GM21786 (cell line): ENCODE measurements around the gene DIP2C.
"Not testable (repeated sequence)": the region's sequence is repeated elsewhere in the genome, so short reads cannot be mapped to it uniquely, and the experiment has no call there.

Source experiments
- ATAC-seq: cut with Tn5 transposase; IDR thresholded peaks from one replicate; pipeline ENCODE4 v1.9.1; 2021; ENCODE audit not compliant: unreplicated experiment

Gene DIP2C

DNA sequence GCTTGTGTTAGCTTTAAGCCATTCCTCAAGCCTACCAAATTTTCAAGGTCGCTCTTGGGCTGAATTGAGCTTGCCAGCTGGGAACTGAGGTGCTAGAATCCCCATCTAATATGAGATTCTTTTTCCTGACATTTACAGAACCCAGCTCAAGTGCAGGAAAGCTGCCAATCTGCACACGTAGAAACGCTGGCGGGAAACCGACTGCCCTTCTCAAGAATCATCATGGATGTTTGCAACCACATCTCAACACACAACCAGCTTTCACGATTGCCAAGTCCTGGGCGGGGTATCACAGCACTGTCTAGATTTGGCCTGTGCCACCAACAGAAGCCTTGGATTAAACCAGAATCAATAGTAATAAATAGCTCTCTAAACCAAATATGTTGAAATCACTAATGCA is 203.7 kb downstream of the DIP2C start:
- ATAC-seq, result no peak

DNA sequence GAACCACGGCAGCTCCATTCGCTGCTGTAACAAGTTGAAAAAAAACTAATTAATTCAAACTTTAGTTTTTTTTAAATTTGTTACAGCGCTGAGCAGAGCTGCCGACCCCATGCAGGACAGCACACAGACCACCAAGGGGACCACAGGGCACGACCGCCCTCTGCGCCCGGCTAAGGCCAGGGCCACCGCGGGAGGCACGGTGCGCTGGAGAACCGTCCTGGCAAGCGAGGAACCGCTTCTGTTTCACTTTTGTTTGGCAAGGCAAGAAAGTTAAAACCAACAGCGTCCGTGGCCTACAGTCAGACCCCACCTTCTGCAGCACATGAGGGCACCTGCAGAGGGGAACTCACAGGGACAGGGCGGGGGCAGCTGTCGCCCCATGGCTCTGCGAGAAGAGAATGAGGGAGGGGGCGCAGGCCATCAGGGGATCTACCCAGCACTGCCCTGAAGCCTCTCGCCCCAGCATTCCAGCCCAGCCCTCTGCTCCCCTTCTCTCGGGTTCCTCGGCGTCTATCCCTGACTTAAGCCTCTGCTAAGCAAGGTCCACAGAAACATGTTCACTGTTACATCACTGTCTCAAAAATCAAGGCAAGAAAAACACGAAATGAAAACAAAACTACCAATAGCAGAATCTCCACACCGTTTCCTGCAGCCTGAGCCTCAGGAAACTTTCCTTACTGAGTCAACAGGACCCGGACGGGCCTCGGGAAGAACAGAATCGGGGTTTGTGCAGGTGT is 204.4 kb downstream of the DIP2C start:
- ATAC-seq, result no peak

DNA sequence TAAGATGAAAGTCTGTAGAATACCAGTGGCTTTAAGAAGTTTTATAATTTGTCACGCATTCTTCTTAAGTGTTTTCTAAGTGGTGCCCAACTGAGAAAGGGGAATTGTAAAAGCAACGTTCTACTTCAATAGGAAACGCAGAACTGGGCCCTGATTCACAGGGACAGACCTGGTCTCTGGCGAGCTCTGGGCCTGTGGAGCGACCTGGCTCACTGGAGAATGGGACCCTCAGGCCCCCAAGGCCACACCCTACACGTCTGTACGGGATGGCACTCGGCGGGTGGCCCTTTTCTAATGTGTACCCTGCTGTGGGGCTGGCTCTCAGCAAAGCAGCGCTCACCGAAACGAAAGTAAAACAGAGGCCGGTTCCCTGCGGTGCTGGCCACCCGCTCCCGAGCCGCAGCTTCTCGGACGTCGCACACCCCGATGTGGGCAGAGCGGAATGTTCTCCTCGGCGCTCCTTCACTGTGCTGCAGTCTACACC is 205.0 kb downstream of the DIP2C start:
- no peak for ATAC-seq

DNA sequence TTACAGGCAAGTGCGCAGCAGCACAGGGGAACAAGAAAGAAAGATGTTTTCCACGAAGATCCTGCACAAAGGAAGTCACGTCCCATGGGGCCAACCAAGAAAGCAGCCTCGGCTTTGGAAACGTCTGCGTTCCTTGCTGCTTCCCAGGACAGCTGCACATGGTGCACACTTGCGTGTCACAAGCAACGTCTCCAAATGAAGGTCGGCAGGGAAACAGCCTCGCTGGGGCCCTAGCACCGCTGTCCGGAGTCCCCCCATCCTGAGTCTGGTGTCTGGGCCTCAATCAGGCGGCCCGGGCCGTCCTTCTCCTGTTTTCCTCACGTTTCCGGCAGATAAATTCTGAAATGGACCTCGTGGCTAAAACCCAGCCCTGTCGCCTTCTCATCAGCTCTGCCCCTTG is 206.2 kb downstream of the DIP2C start:
- ATAC-seq, result no peak

DNA sequence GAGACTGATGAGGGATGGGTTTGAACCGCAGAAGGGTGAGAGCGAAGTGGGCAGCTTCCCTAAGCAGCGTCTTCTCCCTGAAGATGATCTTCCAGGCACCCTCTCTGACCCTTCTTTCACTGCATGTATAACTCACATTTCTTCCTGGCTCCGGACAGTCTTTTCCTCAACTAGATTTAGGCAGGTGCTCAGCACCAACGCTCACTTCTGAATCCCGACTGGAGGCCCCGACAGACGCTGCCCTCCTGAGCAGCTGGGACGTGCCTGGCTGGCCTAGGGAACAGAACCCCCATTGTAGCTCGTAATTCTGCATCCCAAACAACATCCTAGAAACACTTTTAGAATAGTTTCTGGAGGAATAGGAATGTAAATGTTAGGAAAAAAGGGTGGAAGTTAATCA is 206.6 kb downstream of the DIP2C start:
- ATAC-seq, result no peak

DNA sequence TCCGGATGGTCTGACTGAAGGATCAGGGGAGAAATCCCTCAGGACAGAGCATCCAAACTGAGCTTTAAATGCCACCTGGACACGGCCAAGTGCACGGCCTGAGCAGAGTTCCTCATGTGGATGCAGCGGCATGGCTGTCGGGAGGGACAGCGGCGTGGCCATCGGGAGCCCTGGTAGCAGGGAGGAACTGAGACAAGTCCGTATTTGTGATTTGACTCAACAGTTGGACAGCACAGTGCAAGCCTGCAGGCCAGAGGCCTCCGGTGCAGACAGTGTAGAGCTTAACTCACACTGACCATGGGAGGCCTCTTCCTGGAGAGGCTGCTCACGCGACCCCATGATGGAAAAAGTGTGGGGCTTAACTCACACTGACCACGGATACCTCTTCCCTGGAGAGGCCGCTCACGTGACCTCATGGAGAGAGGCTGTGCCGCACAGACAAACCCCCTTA is 207.4 kb downstream of the DIP2C start:
- no peak for ATAC-seq

DNA sequence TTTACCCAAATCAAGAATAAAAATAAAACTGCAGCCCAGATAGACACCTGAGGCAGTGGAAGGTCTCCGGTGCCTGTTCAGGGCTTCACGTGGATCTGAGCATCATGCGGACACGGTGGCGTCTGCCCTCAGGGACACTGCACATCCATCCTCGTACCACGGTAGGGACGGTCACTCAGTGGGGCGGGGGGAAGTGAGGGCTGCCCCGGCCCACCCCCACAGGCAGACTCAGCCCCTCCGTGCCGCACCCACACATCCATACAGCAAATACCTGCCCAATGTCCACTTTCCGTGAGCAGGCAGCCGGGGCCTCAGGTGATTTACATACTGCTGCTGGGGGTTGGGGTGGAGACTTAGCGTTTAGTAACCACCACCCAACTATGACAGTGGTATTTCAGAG is 207.8 kb downstream of the DIP2C start:
- no peak for ATAC-seq

DNA sequence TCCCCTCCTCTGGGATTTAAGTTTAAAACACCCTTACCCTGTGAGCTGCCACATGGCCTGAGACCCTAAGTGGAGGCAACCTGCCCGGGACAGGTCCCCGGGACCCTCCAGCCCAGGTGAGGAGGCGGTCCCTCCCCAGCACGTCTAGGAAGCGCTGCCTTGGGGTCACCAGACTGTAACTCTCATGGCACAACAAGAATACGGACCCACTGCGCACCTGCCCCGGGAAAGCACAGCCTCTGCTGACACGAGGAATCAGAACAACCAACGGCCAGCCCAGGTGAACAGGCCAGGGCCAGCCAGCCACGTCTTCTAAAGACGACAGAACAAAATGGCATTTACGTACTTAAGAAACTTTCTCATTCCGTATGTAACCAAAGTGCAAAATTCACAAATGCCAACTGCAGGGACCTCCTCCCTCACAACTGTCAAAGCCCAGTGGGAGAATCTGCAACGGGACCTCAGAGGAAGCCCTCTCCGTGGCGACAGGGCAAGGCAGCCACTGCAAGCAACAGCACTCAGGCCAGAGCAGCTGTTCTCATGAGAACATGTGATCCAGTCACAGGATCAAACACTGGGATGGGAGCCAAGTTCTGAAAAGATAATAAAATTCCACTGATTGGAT is 208.4 kb downstream of the DIP2C start:
- ATAC-seq, result no peak

DNA sequence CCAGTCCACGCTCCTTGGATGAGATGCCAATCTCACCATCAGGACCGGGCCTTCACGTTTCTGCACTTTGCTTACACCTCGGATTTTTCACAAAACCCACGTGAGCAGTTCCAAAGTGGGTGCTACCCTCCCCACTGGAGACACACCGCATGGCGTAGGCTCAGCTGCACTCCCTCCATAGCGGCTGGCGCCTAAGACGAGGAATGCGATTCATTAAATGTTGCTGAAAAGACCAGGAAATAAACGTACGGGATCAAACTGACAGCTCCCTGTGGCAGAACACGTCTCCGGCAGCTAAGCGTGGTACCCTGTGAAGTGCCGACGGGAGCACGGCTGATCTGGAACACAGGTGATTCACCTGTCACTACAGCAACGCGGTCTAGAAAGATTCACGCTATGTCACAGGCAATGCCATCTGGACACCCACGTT is 209.0 kb downstream of the DIP2C start:
- no peak for ATAC-seq

DNA sequence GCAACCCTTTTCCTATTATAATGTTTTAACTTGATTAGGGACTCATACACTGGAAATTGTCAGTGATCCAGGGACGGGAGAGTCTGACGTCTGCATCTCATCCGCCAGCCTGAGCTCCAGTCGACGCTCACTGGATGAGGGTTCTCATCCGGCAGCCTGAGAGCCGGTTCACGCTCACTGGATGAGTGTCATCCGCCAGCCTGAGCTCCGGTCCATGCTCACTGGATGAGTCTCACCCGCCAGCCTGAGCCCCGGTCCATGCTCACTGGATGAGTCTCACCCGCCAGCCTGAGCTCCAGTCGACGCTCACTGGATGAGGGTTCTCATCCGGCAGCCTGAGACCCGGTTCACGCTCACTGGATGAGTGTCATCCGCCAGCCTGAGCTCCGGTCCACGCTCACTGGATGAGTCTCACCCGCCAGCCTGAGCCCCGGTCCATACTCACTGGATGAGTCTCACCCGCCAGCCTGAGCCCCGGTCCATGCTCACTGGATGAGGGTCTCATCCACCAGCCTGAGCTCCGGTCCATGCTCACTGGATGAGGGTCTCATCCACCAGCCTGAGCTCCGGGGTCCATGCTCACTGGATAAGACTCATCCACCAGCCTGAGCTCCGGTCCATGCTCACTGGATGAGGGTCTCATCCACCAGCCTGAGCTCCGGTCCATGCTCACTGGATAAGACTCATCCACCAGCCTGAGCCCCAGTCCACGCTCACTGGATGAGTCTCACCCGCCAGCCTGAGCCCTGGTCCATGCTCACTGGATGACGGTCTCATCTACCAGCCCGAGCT is 209.6 kb downstream of the DIP2C start:
- not testable (repeated sequence) for ATAC-seq

DNA sequence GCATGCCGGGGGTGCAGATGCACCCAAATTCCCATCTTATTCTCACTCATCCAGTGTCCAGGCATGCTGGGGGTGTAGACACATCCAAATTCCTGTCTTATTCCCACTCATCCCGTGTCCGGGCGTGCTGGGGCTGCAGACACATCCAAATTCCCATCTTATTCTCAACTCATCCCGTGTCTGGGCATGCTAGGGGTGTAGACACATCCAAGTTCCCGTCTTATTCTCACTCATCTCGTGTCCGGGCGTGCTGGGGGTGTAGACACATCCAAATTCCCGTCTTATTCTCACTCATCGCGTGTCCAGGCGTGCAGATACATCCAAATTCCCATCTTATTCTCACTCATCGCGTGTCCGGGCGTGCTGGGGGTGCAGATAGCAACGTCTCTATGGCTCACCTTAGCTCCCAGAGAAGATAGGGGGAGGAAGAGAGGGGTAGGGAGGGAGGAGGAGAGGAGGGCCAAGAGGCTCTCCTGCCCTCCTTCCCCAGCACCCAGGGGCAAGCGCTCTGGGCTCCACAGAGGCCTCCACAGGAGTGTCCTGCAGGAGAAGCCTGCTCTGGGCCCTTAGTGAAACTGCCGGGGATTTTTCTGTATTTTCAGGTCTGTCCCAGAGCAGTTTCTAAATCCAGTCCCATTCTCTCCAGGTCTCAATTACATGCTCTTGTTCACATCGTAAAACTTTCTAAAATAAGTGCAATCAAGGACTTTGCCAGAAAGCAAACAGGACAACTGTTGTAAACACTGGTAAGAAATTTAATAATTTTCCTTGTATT is 210.8 kb downstream of the DIP2C start:
- ATAC-seq, result no peak

DNA sequence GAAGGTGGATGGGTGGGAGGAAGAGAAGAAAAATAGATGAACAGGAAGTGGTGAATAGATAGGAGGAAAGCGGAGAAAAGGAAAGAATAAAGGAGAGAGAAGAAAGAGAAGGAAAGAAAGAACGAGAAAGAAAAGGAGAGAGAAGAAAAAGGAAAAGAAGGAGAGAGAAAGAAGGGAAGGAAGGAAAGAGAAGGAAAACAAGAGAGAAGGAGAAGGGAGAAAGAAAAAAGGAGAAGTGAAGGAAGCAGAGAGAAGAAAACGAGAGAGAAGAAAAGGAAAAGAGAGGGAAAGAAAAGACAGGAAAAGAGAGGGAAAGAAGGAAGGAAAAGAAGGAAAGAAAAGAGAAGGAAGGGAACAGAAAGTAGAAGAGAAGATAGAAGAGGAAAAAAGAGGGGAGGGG is 211.8 kb downstream of the DIP2C start:
- no peak for ATAC-seq

DNA sequence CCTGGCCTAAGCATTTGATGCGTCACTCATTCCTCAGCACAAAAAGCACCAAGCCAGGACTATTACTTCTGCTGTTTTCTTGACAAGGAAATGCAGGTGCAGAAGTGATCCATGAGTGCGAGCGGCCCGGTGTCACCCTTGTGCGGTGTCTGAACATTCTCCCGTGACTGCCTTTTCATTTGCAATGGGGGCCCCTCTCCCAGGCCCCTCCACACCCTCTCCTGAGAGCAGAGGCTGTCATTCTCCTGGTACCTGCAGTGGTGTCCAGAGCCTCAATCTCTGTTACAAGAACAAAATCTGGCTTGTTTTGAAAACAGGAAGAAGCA is 213.1 kb downstream of the DIP2C start:
- ATAC-seq, result no peak

DNA sequence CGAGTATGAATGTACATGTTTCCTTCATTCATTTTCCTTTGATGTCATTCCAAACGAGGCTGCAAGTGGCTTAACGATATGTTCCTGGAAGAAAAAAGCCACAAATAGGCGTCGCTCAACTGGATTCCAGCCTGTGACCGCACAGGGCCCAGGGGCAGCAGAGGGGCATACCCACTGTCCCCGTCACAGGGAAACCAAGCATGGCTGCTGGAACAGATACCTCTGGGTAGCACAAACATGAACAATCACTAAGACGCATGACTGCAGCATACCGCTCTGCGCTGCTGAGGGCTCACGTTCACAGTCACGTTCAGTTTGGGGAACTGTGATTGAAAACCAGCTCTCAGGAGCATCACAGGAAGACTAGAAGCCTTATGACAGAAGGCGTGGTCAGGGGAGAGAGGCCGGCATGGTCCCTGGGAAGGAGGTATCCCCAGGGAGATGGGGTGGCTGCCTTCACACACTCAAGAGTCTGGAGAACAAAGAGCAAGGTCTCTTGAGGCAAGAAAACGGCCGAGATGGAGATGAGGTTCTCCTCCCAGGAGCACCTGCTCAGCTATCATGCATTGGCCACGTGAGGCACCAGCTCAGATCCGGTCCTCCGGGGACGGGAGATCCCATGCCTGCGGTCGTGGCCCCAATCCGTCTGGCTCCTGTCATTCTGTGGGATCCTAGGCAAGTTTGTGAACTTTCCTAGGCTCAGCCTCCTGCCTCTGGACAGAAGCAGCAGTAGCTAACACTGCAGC is 213.6 kb downstream of the DIP2C start:
- ATAC-seq, result no peak

DNA sequence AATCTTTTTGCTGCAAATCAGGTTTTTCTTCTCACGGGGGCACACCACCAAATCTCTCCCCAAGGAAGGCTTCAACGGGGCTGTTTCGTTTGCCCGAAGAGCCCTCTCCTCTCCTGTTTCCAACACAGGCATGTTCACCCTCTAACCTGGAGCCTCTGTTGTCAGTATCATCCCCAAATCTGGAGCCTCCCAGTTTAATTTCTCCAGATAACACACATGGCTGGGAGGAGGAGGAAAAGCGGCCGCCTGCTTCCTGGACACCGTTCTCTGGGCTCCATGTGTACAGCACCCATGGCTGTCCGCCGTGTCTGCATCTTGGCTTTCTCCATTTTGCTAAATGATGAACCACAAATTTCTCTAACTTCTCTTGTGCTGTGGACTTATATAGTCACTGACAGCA is 214.5 kb downstream of the DIP2C start:
- ATAC-seq, result no peak

DNA sequence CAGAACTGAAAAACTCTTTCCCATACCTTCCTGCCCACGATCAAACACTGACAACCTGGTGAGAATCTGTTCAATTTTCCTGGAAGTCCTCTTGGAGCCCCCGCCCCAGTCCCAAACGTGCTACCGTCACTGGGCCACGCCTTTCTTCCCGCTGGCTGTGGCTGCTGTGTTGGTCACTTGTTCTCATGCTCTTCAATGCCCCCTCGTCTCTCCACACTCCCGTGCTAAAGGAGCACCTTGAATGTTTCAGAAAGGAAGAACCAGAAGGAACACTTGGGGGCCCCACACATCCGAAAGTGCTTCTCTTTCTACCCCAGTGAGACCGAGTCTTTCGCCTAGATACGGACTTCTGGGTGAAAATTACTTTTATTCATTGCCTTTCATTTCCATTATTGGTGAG is 215.1 kb downstream of the DIP2C start:
- no peak for ATAC-seq

DNA sequence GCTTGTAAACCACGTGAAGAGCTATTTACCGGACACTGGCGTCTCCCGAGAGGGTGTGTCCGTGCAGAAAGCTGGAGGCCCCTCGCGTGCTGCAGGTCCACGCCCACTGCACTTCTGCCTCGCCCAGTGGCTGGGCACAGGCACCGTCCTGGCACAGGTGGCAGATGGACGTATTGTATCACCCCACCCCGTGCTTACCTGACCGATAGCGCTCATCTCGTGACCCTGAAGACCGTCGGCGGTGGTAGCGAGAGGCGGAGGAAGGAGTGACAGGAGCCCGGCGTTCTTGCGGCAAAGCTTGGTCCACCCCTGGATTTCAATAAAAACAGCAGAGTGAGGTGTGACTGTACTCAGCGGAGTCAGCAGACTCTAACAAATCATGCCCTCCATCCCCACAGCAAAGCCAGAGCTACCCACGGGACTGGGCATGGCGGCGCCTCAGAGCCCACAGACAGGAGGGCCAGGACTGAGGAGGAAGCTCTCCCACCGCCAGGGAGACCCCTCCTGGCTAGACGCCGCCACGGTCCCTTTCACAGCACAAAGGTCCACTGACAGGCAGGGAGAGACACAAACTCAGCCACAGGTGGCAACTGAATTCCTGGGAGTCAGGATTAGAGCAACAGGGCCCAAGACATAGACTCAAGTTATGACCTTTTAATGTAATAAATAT is 217.1 kb downstream of the DIP2C start:
- ATAC-seq, result no peak

DNA sequence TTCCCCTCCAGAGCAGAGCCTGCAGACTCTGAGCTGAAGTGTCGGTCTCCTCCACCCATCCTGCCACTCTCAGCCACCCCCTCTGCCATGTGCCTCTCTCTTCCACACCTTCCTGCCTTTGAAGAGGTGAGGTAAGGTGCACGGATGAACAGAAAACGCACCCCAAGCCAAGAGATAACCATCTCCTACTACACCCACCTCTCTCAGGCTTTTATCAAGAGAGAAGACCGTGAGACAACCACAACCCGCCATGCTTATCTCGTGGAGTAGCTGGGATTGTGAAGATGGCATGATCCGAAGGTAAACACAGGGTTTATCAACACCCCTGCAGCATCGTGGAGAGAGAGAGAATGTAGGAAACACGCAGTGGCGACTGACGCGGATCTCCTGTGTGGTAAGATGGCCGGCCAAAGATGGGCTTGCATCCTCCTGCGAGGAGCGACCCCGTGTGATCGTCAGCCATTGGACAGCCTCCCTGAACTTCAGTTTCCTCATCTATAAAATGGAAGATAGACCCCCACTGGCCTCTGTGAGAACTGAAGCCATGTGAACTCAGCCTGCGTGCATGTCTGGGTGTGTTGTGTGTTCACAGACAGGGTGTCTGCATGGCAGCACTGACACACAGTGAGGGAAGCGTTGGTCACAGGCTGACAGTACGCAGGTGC is 219.0 kb downstream of the DIP2C start:
- ATAC-seq, result no peak

DNA sequence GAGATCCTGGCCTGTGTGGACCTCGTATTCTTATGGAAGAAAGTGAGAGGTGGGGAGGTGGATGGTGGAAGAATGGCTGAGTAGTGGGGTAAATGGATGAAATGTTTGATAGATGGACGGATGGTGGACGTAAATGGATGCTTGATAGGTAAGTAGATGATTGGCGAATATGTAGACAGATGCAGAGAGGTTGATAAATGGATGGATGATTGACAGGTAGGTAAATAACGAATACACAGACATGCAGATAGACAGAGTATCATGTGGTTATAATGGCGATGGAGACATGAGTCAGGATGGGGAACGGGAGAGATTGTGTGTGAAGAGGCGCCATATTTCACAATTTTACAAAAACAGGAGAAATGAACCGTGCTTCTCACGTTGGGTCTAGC is 219.5 kb downstream of the DIP2C start:
- no peak for ATAC-seq
